GM12872 (cell line): ENCODE results near the gene VPS52.

Experiments used
- CTCF ChIP-seq: IDR thresholded peaks from 3 replicates; pipeline ENCODE4 v1.5.1; 2011; ENCODE audit warnings: low read depth, mild to moderate bottlenecking, low read length, moderate library complexity; ENCODE audit not compliant: insufficient read depth

Gene VPS52

GRCh38 chr6:33206027-33206863, 65.4 kb downstream of the VPS52 start:
- no peak for TF ChIP-seq CTCF

GRCh38 chr6:33205191-33206026, 66.3 kb downstream of the VPS52 start:
- TF ChIP-seq CTCF: peak; percentile 48; the same call in 2 of the 3 replicates

- no peak for TF ChIP-seq CTCF
Measured at GRCh38 chr6:33204415-33205190, 67.1 kb downstream of the VPS52 start, which contains the start of gene HSD17B8. HSD17B8 (plus strand) TSS chr6:33204655; CDS start chr6:33204669, 14 bp downstream.

- TF ChIP-seq CTCF: no peak
Measured at GRCh38 chr6:33204165-33204414, 67.6 kb downstream of the VPS52 start.

- TF ChIP-seq CTCF: no peak
Measured at GRCh38 chr6:33203443-33204164, 68.1 kb downstream of the VPS52 start.

- TF ChIP-seq CTCF: no peak
Measured at GRCh38 chr6:33202799-33203198, 68.9 kb downstream of the VPS52 start.
